Calu3 (cell line): ENCODE results near the gene CRYBB2. TPM values are rescaled to one million over a fixed set of nuclear protein-coding genes. Genes with fewer than 3 reads are reported as not detected.
"Not testable (repeated sequence)": the region's sequence is repeated elsewhere in the genome, so short reads cannot be mapped to it uniquely, and the experiment has no call there.

Source experiments
- BruUV-seq: library from RNA; stranded (reverse); fragments of 400-500 nt; replicated peaks from 2 replicates; lab custom pipeline; 2021; lab: Mats Ljungman, UMichigan
- CTCF ChIA-PET: fragments of 300-600 bp; sonication (Branson Sonifier 250); formaldehyde crosslinking; loops from one replicate; lab custom pipeline; 2022; ENCODE audit warnings: antibody characterized with exemption; lab: Charles Lee
- DNase-seq: peaks from one replicate; pipeline ENCODE4 v3.0.0; 2022
- H3K27ac Mint-ChIP-seq: one replicate; pipeline ENCODE4 v1.8.0; 2022; ENCODE audit warnings: mixed read lengths; ENCODE audit not compliant: unreplicated experiment
- H3K27me3 Mint-ChIP-seq: one replicate; pipeline ENCODE4 v1.8.0; 2022; ENCODE audit warnings: mixed read lengths; ENCODE audit not compliant: unreplicated experiment
- H3K36me3 Mint-ChIP-seq: one replicate; pipeline ENCODE4 v1.8.0; 2022; ENCODE audit warnings: mild to moderate bottlenecking, moderate library complexity, mixed read lengths; ENCODE audit not compliant: insufficient read depth, unreplicated experiment
- H3K4me1 Mint-ChIP-seq: one replicate; pipeline ENCODE4 v1.8.0; 2022; ENCODE audit warnings: mild to moderate bottlenecking, low read depth, mixed read lengths; ENCODE audit not compliant: unreplicated experiment
- H3K4me3 Mint-ChIP-seq: one replicate; pipeline ENCODE4 v1.8.0; 2022; ENCODE audit warnings: mild to moderate bottlenecking, low read depth, moderate library complexity, mixed read lengths; ENCODE audit not compliant: unreplicated experiment
- H3K9me3 Mint-ChIP-seq: one replicate; pipeline ENCODE4 v1.8.0; 2022; ENCODE audit warnings: low read depth, mixed read lengths; ENCODE audit not compliant: unreplicated experiment
- intact Hi-C: fragments of 100-400 bp; cut with micrococcal nuclease; formaldehyde crosslinking; loops from one replicate; pipeline ENCODE4 v1.10.0; 2022; ENCODE audit not compliant: unreplicated experiment
- total RNA-seq: library from RNA; stranded (reverse); gene quantifications from 2 replicates; pipeline ENCODE4 v1.2.3, GENCODE V29; 2022
- TF ChIP-seq, protein P1 (sequence below): fragments of 200-600 bp; IDR thresholded peaks from one replicate; pipeline ENCODE4 v1.8.0; 2022; ENCODE audit warnings: antibody characterized with exemption; ENCODE audit not compliant: unreplicated experiment

The CRYBB2 gene
- total RNA-seq, 1 experiment from 2014 or later: 0.42 TPM

DNA sequence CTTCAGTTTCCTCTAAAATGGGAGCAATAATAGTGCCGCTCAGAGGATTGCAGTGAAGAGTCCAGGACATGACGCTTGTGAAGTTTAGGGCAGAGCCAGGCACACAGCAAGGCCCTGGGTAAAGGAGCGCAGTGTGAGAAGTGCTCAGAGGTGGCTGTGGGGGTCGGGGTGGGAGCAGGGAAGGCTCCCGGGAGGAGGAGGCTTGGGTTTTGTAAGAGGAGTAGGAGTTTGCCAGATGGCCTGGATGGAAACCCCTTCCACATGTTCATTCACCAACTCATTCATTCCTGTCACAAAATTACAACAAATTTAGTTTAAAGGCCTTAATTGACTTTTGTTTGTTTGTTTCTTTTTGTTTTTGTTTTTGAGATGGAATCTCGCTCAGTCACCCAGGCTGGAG, 17.0 kb downstream of the CRYBB2 start:
- H3K4me3 Mint-ChIP-seq: peak overlapping the region; percentile 58
- TF ChIP-seq, protein P1, sequence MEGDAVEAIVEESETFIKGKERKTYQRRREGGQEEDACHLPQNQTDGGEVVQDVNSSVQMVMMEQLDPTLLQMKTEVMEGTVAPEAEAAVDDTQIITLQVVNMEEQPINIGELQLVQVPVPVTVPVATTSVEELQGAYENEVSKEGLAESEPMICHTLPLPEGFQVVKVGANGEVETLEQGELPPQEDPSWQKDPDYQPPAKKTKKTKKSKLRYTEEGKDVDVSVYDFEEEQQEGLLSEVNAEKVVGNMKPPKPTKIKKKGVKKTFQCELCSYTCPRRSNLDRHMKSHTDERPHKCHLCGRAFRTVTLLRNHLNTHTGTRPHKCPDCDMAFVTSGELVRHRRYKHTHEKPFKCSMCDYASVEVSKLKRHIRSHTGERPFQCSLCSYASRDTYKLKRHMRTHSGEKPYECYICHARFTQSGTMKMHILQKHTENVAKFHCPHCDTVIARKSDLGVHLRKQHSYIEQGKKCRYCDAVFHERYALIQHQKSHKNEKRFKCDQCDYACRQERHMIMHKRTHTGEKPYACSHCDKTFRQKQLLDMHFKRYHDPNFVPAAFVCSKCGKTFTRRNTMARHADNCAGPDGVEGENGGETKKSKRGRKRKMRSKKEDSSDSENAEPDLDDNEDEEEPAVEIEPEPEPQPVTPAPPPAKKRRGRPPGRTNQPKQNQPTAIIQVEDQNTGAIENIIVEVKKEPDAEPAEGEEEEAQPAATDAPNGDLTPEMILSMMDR: no peak
- peak overlapping the region; percentile 69 for H3K27ac Mint-ChIP-seq
- no peak for DNase-seq
- peaks cover 8% of the 10 kb centered on the region for H3K36me3 Mint-ChIP-seq
- intact Hi-C loops: loop anchor here (2.0 to 10.0 kb wide), 2 partner anchors 98 to 542 kb away; no protein-coding TSS in a partner anchor
- no peaks in the 10 kb centered on the region for H3K9me3 Mint-ChIP-seq
- H3K4me1 Mint-ChIP-seq: no peaks in the 10 kb centered on the region
- H3K27me3 Mint-ChIP-seq: peaks cover 76% of the 10 kb centered on the region
- CTCF ChIA-PET: interaction anchor here (0.6 to 1.4 kb wide), 3 partner anchors 47 to 226 kb away, joined by 3 to 8 read pairs (median 4); no protein-coding TSS in a partner anchor
- no TSS peak for BruUV-seq

DNA sequence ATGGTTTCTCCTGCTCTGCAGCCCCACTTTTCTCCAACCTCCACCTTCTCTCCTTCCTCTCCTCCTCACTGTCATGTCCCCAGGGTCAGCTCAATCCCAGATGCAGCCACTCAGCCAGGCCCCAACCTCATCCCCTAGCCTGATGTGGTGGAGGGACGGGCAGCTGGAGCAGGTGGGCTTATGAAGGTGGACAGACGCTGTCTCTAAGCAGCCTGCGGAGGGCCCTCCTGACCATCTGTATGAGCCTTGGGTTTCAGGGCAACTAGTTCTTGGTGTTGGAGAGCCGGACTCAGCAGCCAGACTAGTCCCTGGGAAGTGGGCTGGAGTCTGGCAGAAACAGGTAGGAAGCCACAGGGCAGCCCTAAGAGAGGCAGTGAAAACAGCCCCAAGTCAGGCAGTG, 18.1 kb downstream of the CRYBB2 start:
- peaks cover 71% of the 10 kb centered on the region for H3K27me3 Mint-ChIP-seq
- CTCF ChIA-PET: interaction anchor here (0.5 kb wide), 1 partner anchor 11 kb away, joined by 3 read pairs; no protein-coding TSS in a partner anchor
- H3K9me3 Mint-ChIP-seq: no peaks in the 10 kb centered on the region
- TF ChIP-seq, protein P1: no peak
- H3K4me1 Mint-ChIP-seq: no peaks in the 10 kb centered on the region
- BruUV-seq: no TSS peak
- intact Hi-C loops: loop anchor here (2.0 to 10.0 kb wide), 2 partner anchors 97 to 541 kb away; no protein-coding TSS in a partner anchor
- no peak overlapping the region for H3K27ac Mint-ChIP-seq
- no peak overlapping the region for H3K4me3 Mint-ChIP-seq
- H3K36me3 Mint-ChIP-seq: peaks cover 8% of the 10 kb centered on the region
- DNase-seq: no peak

DNA sequence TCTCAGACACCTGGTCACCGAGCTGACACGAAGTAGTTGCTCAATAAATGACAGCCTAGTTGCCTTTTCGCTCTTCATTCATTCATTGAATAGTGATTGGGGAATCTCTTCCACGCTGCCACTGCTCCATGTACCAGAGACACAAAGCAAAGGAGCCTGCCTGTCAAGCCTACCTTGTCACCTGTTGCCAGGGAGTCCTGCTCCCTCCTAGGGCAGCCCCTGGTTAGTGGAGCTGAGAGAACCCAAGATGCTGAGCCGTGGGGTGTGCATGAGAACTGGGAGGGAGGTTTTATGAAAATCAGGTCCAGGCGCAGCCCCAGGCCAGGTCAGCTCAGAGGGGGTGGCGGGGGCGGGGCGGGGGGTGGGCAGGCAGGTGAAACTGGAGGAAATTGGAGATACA, 18.6 kb downstream of the CRYBB2 start:
- BruUV-seq, H3K27ac Mint-ChIP-seq, CTCF ChIA-PET, H3K36me3 Mint-ChIP-seq, H3K4me3 Mint-ChIP-seq, DNase-seq, H3K9me3 Mint-ChIP-seq, H3K4me1 Mint-ChIP-seq: not testable (repeated sequence)
- intact Hi-C loops: loop anchor here (10.0 kb wide), 1 partner anchor 97 kb away; no protein-coding TSS in a partner anchor
- peaks cover 65% of the 10 kb centered on the region for H3K27me3 Mint-ChIP-seq

DNA sequence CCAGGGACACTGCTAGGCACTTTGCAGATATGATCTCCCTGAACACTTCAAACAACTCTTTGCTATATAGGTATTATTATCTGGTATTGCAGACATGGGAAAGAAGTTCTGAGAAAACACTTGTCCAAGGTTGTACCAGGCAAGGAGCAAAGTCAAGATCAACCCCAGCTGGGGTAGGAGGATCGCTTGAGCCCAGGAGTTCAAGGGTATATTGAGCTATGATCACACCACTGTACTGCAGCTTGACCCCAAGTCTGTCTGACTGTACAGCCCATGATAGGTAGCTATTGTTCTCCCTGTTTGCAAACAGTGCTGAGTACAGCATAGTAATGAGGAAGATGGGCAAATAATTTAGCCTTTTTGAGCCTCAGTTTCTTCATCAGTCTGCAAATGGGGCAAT, 35.7 kb downstream of the CRYBB2 start:
- H3K4me1 Mint-ChIP-seq, DNase-seq, BruUV-seq, H3K36me3 Mint-ChIP-seq, CTCF ChIA-PET, intact Hi-C loops, H3K4me3 Mint-ChIP-seq, H3K27ac Mint-ChIP-seq, H3K9me3 Mint-ChIP-seq: not testable (repeated sequence)
- H3K27me3 Mint-ChIP-seq: peaks cover 34% of the 10 kb centered on the region

DNA sequence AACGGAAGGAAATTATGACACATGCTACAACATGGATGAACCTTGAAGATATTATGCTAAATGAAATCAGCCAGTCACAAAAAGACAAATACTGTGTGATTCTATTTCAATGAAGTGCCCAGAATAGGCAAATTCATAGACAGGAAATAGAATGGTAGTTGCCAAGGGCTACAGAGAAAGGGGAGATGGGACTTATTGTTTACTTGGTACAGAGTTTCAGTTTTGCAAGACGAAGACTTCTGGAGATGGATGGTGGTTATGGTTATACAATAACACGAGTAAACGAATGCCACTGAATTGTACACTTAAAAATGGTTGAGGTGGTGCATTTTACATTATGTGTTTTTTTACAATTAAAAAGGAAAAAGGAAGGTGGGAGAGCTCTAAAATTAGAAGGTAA, 48.1 kb downstream of the CRYBB2 start:
- H3K4me3 Mint-ChIP-seq, H3K9me3 Mint-ChIP-seq, BruUV-seq, intact Hi-C loops, DNase-seq, H3K27ac Mint-ChIP-seq, CTCF ChIA-PET, H3K4me1 Mint-ChIP-seq, H3K36me3 Mint-ChIP-seq: not testable (repeated sequence)
- H3K27me3 Mint-ChIP-seq: peaks cover 34% of the 10 kb centered on the region

DNA sequence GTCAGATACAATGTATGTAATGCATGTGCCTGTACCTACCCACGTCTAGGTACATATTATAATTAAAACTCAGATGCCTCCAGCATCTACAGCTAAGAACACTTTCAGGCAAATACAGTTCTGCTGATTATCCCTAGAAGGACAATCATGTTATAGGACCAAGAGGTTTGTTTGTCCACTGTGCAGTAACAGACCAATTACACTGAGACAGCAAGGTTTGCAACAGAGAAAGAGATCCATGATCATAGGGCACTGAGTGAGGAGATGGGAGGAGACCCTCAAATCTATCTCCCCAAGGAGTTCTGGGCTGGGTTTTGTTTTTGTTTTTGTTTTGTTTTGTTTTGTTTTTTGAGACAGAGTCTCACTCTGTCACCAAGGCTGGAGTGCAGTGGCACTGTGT, 49.5 kb downstream of the CRYBB2 start:
- H3K27me3 Mint-ChIP-seq: peaks cover 38% of the 10 kb centered on the region
- H3K36me3 Mint-ChIP-seq, DNase-seq, BruUV-seq, H3K27ac Mint-ChIP-seq, intact Hi-C loops, H3K4me1 Mint-ChIP-seq, H3K9me3 Mint-ChIP-seq, CTCF ChIA-PET, H3K4me3 Mint-ChIP-seq: not testable (repeated sequence)

DNA sequence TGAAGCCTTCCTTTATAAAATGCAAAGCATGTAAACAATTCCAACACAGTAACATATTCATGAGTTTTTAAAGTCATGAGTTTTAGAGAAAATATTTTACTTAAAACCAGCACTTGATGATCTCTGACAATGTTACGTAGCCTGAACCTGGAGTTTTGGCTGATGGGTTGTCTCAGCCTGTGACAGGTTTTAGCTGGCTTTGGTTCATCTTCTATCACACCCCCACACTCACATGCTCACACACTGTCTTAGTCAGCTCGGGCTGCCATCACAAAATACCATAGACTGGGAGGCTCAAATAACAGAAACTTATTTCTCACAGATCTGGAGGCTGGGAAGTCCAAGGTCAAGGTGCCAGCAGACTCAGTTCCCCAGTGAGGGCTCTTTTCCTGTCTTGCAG, 50.6 kb downstream of the CRYBB2 start:
- H3K4me1 Mint-ChIP-seq: not testable (repeated sequence)
- H3K27me3 Mint-ChIP-seq: peaks cover 38% of the 10 kb centered on the region

DNA sequence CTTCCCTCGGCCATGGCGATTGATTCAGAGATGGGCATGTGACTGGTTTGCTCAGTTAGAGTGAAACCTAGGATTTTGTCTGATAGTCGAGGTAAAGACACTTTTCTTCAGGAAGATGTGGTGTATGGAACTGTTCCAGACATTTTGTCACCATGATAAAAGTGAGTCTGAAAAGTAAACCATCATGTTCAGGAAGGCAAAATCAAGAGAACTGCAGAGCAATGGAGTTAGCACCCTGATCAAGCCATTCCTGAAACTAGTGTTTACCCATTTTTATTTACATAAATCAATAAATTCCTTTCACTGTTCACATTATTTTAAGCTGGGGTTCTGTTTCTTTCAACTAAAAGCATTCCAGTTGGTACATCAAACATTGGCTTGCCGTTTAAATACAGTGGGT, 53.8 kb downstream of the CRYBB2 start:
- BruUV-seq, H3K9me3 Mint-ChIP-seq, DNase-seq, H3K4me3 Mint-ChIP-seq, H3K36me3 Mint-ChIP-seq, H3K27ac Mint-ChIP-seq, CTCF ChIA-PET, intact Hi-C loops, H3K4me1 Mint-ChIP-seq: not testable (repeated sequence)
- peaks cover 65% of the 10 kb centered on the region for H3K27me3 Mint-ChIP-seq

More for the DNA sequence above, 50.6 kb downstream of the CRYBB2 start:
- CTCF ChIA-PET, BruUV-seq, DNase-seq, H3K4me3 Mint-ChIP-seq, H3K9me3 Mint-ChIP-seq, H3K36me3 Mint-ChIP-seq, H3K27ac Mint-ChIP-seq, intact Hi-C loops: not testable (repeated sequence)
